HG02943 (cell line): ENCODE results near the gene MAN1B1.

Source experiments
- ATAC-seq: cut with Tn5 transposase; IDR thresholded peaks from one replicate; pipeline ENCODE4 v1.9.1; 2021; ENCODE audit warnings: mild to moderate bottlenecking, low read depth, moderate library complexity; ENCODE audit not compliant: unreplicated experiment

MAN1B1 gene

DNA sequence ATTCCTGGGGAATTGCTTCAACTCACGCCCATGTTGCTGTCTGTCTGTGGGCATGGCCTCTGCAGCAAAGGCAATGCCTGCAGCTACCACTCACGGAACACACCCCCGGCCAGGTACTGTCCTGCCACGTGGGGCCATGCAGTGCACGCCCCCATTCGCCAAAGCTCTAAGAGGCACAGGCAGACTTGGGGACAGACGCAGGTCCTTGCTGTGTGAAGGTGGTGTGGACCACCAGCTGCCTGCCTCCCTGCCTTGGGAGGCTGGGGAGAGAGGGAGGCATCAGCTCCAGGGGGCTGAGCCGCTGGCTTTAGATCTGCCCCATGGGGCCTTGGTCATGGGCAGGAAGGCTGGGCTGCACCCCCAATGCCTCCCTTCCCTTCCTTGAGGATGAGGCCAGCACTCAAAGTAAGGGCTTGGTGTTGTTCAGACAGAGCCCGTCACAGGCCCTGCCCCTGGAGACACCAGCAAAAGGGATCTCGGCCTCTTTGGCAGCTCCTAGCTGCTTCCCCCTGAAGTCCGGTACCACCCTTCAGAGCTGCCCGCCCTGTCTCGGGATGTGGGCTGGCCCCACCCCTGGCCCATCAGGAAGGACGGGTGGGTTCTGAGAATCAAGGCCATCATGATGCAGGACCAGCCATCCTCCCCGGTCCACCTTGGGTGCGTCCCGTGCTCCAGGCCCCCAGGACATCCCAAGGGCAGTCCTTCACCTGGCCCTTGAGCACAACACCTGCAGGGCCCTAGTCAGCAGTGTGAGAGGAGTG lies 54.4 kb downstream of the MAN1B1 start:
- no peak for ATAC-seq

DNA sequence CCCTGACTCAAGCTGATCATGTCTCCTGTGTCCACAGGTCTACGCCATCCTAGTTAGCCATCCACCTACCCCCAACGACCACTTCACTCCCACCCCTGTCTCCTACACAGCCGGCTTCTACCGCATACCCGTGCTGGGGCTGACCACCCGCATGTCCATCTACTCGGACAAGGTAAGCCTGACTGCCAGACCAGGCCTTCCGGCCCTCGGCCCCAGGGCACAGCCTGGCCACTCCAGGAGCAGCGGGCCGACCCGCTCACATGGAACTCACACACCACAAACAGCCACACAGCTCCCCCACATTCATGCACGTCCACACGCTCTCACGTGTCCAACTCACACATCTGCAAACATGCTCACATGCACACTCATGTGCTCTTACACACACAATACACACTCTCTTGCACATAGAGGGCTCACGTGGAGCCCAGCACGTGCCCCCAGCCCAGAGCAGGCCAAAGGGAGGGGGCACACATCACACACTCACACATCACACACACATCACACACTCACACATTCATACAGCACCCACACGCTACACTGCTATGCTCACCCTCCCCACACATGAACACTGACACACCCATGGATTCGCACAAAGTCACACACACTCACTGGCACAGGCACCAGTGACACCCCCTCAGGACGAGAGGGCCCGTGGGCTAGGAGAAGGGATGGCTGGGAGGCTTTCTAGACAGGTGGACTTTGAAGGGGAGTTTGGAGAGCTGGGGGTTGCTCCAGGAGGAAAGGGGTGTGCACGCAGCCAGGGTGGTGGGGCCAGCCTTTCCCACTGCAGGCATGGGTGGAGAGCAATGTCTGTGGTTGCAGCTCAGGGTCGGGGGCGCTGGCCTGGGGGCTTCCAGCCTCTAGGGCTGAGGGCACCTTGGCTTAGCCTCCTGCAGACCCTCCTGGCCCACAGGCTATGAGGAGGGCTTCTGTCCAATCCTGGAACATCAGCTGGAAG lies 55.5 kb downstream of the MAN1B1 start:
- no peak for ATAC-seq

- ATAC-seq: no peak
Measured at GRCh38 chr9:137143459-137143858, 56.7 kb downstream of the MAN1B1 start.

GRCh38 chr9:137145731-137146526 lies 59.1 kb downstream of the MAN1B1 start:
- no peak for ATAC-seq

DNA sequence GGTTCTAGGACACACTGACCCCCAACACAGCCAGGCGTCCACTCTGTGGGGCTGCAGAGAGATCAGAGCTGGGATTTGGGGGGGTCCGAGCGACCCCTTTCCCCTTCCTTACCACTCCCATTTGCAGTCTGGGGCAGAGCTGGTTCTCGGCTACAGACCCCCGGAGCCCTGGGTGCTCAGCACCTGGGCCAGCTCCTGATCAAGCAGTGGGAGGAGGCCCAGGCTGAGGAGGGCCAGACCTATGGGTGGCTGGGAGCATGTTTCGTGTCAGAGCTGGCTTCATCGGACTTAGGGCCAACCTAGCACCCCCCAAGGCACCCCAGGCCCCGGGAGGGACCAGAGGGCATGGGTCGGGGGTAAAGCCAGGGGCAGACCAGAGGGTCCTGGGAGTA lies 59.7 kb downstream of the MAN1B1 start:
- no peak for ATAC-seq

DNA sequence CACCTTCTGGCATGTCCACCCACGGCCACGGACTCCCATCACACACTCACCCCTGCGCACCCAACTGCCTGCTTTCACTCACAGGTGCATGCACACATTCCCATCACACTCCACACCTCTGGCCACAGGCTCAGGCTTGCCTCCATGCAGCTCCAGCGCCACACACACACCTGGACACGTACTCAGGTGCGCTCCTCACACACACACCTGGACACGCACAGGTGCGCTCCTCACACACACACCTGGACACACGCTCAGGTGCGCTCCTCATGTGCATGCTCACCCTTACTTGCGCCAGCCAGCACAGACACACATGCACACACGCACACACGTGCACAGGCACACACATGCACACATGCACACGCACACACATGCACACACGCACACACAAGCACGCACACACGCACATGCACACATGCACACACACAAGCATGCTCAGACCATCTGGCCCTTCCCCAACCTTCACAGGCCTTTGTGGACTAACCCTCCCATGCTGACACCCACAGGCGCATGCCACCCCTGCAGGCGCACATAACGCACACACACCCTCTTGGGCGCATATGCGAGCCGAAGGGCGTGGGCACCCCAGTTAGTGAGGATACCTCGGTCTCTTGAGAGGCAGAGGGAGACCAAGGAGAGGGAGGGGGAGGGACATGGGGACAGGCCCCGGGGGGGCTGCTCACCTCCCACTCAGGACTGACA lies 60.5 kb downstream of the MAN1B1 start:
- no peak for ATAC-seq

DNA sequence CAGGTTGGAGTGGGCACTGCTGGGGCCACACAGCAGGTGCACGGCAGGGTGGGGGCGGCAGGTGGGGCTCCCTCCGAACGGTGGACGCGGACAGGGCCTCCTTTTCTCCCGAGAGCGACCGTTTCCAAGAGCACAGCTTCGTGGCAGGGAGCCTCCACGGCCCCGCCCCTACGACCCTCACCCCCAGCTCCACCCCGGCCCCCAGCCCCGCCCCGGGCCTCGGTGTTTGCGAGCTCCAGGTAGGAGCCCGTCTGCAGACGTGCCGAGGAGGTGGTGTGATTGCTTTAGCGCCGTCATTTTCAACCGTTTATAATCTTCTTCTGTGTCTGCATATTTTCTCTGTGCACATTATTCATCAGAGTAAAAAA lies 61.0 kb downstream of the MAN1B1 start:
- no peak for ATAC-seq

DNA sequence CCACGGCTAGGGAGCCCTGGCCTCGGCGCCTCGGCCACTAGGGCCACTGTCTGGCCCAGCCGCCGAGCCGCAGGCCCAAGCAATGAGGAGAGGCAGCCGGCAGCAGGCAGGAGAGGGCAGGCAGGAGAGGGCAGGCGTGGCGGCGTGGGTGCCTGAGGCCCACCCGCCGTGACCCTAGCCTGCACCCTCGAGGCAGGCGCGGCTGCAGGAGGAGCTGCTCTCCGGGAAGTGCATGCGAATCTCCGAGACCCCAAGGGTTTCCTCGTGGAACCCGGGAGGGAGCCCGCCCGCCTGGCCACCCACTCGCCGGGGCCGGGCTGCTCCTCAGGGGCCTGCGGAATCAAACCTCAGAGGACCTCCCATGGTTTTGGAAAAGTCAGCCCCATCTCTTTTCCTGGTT lies 61.5 kb downstream of the MAN1B1 start:
- no peak for ATAC-seq

- no peak for ATAC-seq
Measured at GRCh38 chr9:137148661-137149060, 61.9 kb downstream of the MAN1B1 start.

DNA sequence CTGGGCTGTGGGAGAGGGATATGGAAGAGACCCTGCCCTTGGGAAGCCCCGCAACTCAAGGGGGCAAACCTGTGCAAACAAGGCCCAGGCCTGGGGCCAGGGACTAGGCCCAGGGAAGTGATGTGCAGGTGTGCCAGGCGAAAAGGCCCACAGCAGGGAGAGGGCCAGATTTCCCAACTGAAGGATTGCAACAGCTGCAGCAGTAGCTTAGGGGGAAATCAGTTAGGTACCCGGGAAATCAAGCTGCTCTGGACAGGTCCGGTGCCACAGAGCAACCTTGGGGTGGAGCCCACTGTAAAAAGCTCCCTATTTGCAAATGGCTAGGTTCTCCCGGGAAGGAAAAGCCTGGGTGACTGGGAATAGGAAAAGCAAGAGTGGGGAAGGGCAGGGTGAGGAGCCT lies 62.6 kb downstream of the MAN1B1 start:
- ATAC-seq: no peak

DNA sequence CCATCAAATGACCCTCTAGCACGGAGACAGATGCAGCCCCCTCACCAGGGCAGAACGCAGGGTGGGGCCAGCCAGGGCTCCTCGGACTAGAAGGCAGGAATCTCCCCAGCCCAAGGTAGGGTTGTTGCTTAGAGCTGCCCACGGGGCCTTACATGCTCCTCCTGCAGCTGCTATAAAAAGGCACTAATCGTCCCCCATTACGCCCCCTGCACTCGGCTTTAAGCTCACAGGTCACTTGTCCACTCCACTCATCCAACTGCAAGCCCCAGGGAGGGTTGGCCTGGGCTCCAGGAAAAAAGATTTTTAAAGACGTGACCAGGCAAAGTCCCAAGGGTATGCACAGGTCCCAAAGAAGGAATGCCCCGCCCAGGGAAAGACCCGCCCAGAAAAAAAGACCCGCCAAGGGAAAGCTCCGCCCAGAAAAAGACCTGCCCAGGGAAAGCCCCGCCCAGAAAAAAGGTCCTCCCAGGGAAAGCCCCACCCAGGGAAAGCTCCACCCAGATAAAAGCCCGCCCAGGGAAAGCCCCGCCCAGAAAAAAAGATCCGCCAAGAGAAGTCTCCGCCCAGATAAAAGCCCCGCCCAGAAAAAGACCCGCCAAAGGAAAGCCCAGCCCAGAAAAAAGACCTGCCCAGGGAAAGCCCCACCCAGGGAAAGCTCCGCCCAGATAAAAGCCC lies 63.3 kb downstream of the MAN1B1 start:
- ATAC-seq: no peak

DNA sequence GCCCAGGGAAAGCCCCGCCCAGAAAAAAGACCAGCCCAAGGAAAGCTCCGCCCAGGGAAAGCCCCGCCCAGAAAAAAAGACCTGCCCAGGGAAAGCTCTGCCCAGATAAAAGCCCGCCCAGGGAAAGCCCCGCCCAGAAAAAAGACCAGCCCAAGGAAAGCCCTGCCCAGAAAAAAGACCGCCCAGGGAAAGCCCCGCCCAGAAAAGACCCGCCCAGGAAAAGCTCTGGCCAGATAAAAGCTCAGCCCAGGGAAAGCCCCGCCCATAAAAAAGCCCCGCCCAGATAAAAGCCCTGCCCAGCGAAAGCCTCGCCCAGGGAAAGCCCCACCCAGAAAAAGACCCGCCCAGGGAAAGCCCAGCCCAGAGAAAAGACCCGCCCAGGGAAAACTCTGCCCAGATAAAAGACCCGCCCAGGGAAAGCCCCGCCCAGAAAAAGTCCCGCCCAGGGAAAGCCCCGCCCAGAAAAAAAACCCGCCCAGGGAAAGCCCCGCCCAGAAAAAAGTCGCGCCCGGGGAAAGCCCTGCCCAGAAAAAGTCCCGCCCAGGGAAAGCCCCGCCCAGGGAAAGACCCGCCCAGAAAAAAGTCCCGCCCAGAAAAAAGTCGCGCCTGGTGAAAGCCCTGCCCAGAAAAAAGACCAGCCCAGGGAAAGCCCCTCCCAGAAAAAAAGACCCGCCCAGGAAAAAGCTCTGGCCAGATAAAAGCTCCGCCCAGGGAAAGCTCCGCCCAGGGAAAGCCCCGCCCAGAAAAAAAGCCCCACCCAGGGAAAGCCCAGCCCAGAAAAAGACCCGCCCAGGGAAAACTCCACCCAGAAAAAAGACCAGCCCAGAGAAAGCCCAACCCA lies 64.1 kb downstream of the MAN1B1 start:
- no peak for ATAC-seq

DNA sequence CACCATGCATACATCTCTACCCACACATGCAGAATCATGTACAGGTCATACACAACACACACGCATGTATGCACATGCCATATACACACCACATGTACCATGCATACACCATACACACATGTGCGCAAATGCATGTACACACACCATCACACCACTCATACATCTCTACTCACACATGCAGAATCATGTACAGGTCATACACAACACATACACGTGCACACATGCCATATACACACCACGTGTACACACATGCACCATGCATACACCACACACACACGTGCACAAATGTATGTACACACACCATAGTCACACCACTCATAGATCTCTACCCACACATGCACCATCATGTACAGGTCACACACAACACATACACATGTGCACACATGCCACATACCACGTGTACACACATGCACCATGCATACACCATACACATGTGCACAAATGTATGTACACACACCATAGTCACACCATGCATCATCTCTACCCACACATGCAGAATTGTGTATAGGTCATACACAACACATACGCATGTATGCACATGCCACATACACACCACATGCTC lies 66.1 kb downstream of the MAN1B1 start:
- no peak for ATAC-seq

- ATAC-seq: no peak
Measured at GRCh38 chr9:137156567-137157375, 70.0 kb downstream of the MAN1B1 start.

DNA sequence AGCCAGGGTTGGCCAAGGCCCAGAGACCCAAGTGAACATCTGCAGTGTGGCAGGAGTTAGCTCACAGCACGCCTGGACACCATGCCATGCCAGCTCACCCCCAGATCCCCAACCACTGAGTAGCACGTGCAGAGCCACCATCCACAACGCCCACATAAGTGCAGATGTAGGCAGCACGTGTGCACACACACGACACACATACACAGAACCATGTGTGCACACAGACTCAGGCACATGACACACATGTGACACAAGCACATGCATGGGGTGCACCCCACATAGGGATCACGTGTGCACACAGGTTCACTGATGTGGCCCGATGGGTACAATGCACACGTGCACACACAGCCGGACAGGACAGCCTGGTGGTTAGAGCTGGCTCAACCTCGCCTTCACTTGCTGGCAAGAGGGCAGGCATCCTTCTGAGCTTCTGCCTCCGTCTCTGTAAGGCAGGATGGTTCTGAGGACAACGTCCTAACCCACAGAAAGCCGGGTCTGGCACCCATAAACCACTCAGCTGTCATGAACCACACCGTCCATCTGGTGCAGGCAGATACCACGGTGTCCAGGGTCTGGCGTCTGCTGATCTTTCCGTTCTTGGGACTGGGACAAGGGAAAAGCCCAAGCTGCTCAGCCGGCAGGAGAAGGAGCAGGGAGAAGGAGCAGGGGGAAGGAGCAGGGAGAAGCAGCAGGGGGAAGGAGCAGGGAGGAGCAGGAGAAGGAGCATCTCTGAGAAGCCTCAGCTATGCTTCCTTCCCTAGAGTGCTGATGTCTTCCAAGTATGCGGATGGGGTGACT lies 71.0 kb downstream of the MAN1B1 start:
- no peak for ATAC-seq

DNA sequence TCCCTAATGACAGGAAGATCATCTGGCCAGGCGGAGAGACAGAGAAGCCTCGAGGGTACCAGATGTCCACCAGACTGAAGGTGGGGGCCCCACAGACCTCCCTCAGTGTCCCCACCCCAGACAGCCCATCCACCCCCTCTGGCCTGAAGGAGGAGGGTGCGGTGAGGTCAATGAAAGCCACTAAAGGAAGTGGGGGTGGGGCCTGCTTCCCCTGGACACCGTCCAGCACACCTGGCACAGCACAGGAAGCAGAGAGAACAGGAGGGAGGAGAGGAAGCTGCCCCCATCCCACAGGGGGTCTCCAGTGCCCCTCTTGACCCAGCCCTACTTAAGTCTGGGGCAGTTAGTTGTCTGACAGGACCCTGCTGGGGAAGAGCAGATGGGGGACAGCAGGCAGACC lies 71.8 kb downstream of the MAN1B1 start:
- ATAC-seq: no peak
